RWPE2 (cell line): ENCODE measurements around the gene SLC9B2.

ENCODE experiments used
- ATAC-seq: fragments of 200-7000 bp; cut with Tn5 transposase; 3 replicates; pipeline ENCODE4 v1.9.1; 2021; ENCODE audit warnings: low read depth
- DNase-seq: peaks from one replicate; pipeline ENCODE4 v3.0.0-alpha.2; 2020; ENCODE audit warnings: low spot score
- H3K27ac ChIP-seq: fragments of 450-650 bp; 2 replicates; pipeline ENCODE4 v1.5.1; 2017; ENCODE audit warnings: mild to moderate bottlenecking; ENCODE audit not compliant: poor library complexity, severe bottlenecking
- H3K27me3 ChIP-seq: fragments of 250-450 bp; sonication (Bioruptor Pico); 2 replicates; pipeline ENCODE4 v1.5.1; 2021; ENCODE audit warnings: mild to moderate bottlenecking, moderate library complexity; ENCODE audit not compliant: insufficient read depth, poor library complexity, severe bottlenecking
- H3K36me3 ChIP-seq: fragments of 250-450 bp; sonication (Bioruptor Pico); 2 replicates; pipeline ENCODE4 v1.5.1; 2020; ENCODE audit warnings: low read depth, mild to moderate bottlenecking, moderate library complexity
- H3K4me1 ChIP-seq: fragments of 250-450 bp; sonication (Bioruptor Pico); 2 replicates; pipeline ENCODE4 v1.5.1; 2021; ENCODE audit warnings: mild to moderate bottlenecking, moderate library complexity; ENCODE audit not compliant: insufficient read depth, poor library complexity, severe bottlenecking
- H3K4me3 ChIP-seq: fragments of 250-450 bp; sonication (Bioruptor Pico); 2 replicates; pipeline ENCODE4 v1.5.1; 2021; ENCODE audit warnings: mild to moderate bottlenecking, moderate library complexity; ENCODE audit not compliant: severe bottlenecking
- H3K9me3 ChIP-seq: fragments of 250-450 bp; sonication (Bioruptor Pico); 2 replicates; pipeline ENCODE4 v1.5.1; 2021; ENCODE audit warnings: mild to moderate bottlenecking, moderate library complexity; ENCODE audit not compliant: severe bottlenecking
- CTCF ChIP-seq: fragments of 450-650 bp; IDR thresholded peaks from one replicate; pipeline ENCODE4 v1.5.1; 2017; ENCODE audit warnings: mild to moderate bottlenecking, moderate library complexity; ENCODE audit not compliant: poor library complexity, severe bottlenecking

SLC9B2 gene

GRCh38 chr4:103095080-103095479, 18.5 kb upstream of the SLC9B2 start:
- Histone ChIP-seq H3K36me3 (peaks cover 20% of the 10 kb centered on the region), H3K4me3 (no peak overlapping the region)
- no peak for ATAC-seq

GRCh38 chr4:103092245-103092644, 15.7 kb upstream of the SLC9B2 start:
- Histone ChIP-seq H3K4me3 (no peak overlapping the region), H3K36me3 (peaks cover 30% of the 10 kb centered on the region), H3K27me3 (no peaks in the 10 kb centered on the region), H3K27ac (no peak overlapping the region), H3K9me3 (no peaks in the 10 kb centered on the region), H3K4me1 (no peaks in the 10 kb centered on the region)
- ATAC-seq (no peak), DNase-seq (no peak)
- no peak for TF ChIP-seq CTCF

More at GRCh38 chr4:103095080-103095479, 18.5 kb upstream of the SLC9B2 start:
- Histone ChIP-seq H3K27ac (no peak overlapping the region), H3K27me3 (no peaks in the 10 kb centered on the region), H3K9me3 (no peaks in the 10 kb centered on the region), H3K4me1 (peaks cover 6% of the 10 kb centered on the region)
- DNase-seq, result no peak
- no peak for TF ChIP-seq CTCF

GRCh38 chr4:103091601-103092223, 15.2 kb upstream of the SLC9B2 start:
- Histone ChIP-seq H3K27me3 (no peaks in the 10 kb centered on the region), H3K27ac (no peak overlapping the region), H3K4me3 (no peak overlapping the region), H3K36me3 (peaks cover 30% of the 10 kb centered on the region), H3K4me1 (no peaks in the 10 kb centered on the region), H3K9me3 (no peaks in the 10 kb centered on the region)
- DNase-seq (no peak), ATAC-seq (peak; percentile 41; the same call in 2 of the 3 replicates)
- peak; percentile 84 for TF ChIP-seq CTCF

GRCh38 chr4:103089481-103089880, 12.9 kb upstream of the SLC9B2 start:
- DNase-seq, result no peak
- Histone ChIP-seq H3K4me3 (no peak overlapping the region), H3K27ac (no peak overlapping the region), H3K4me1 (no peaks in the 10 kb centered on the region), H3K9me3 (no peaks in the 10 kb centered on the region), H3K27me3 (no peaks in the 10 kb centered on the region), H3K36me3 (peaks cover 30% of the 10 kb centered on the region)
- no peak for ATAC-seq
- no peak for TF ChIP-seq CTCF

GRCh38 chr4:103086551-103086950, 10.0 kb upstream of the SLC9B2 start:
- ATAC-seq, result no peak
- Histone ChIP-seq H3K27me3 (no peaks in the 10 kb centered on the region), H3K4me1 (no peaks in the 10 kb centered on the region), H3K27ac (no peak overlapping the region), H3K36me3 (peaks cover 24% of the 10 kb centered on the region), H3K4me3 (no peak overlapping the region), H3K9me3 (no peaks in the 10 kb centered on the region)
- no peak for DNase-seq
- no peak for TF ChIP-seq CTCF
